Measurements from ENCODE around the gene ITPKA. TPM values are rescaled to one million over a fixed set of nuclear protein-coding genes. Genes with fewer than 3 reads are reported as not detected.

Gene ITPKA
- total RNA-seq, 1 donor from 2014 or later, result 0.79 TPM

DNA sequence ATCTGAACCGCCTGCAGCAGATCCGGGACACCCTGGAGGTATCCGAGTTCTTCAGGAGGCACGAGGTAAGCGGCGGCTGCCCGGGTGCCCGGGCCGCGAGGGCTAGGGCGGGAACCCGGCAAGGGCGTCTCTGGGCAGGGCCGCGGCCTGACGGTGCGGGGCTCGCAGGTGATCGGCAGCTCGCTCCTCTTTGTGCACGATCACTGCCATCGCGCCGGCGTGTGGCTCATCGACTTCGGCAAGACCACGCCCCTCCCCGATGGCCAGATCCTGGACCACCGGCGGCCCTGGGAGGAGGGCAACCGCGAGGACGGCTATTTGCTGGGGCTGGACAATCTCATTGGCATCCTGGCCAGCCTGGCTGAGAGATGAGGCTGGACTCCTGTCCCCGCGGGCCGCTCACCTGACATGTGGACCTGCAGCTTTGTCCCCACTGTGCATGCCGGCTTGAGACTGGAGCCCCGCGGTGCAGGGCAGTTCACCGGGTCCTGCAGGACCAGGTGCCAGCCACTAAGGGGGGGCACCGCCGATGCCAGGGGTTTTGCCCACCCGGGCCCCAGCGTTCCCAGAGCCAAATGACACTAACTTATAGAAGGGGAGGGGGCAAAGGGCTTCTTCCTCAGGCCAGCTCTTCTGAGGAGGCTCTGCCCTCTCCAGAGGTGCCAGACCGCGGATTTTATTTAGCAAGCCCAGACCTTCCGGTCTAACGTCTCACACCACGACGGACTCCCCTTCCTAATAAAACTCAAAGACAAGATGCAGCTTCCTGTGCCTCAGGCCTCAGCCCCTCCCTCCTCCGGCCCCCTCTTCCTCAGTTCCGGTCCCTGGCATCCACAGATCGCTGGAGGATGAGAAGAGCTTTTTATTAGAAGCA is 9.4 kb downstream of the ITPKA start:
- FAIRE-seq (no peak), DNase-seq (ENCODE audit: low read depth) (no peak)
- Histone ChIP-seq H3K27me3 (ENCODE audit: control insufficient read depth, insufficient read depth, low read length) (peaks cover 31% of the 10 kb centered on the region), H3K36me3 (ENCODE audit: control insufficient read depth, insufficient read depth, low read length) (no peaks in the 10 kb centered on the region), H3K4me3 (ENCODE audit: low read depth, low read length) (no peak overlapping the region)
- no peak for TF ChIP-seq CTCF (IDR thresholded peaks at IDR 0.05; ENCODE audit: insufficient read depth, low read length, severe bottlenecking)

GRCh38 chr15:41503669-41504010 is 10.0 kb downstream of the ITPKA start:
- no peak for DNase-seq (ENCODE audit: low read depth)
- H3K36me3 ChIP-seq (ENCODE audit: control insufficient read depth, insufficient read depth, low read length), result no peaks in the 10 kb centered on the region
- no peak for TF ChIP-seq CTCF (IDR thresholded peaks at IDR 0.05; ENCODE audit: insufficient read depth, low read length, severe bottlenecking)
- H3K4me3 ChIP-seq (ENCODE audit: low read depth, low read length), result no peak overlapping the region
- FAIRE-seq, result no peak
- H3K27me3 ChIP-seq (ENCODE audit: control insufficient read depth, insufficient read depth, low read length), result peaks cover 31% of the 10 kb centered on the region

GRCh38 chr15:41504751-41505492 is 11.2 kb downstream of the ITPKA start:
- Histone ChIP-seq H3K27me3 (ENCODE audit: control insufficient read depth, insufficient read depth, low read length) (peaks cover 30% of the 10 kb centered on the region), H3K36me3 (ENCODE audit: control insufficient read depth, insufficient read depth, low read length) (no peaks in the 10 kb centered on the region), H3K4me3 (ENCODE audit: low read depth, low read length) (no peak overlapping the region)
- no peak for TF ChIP-seq CTCF (IDR thresholded peaks at IDR 0.05; ENCODE audit: insufficient read depth, low read length, severe bottlenecking)
- no peak for FAIRE-seq
- no peak for DNase-seq (ENCODE audit: low read depth)

DNA sequence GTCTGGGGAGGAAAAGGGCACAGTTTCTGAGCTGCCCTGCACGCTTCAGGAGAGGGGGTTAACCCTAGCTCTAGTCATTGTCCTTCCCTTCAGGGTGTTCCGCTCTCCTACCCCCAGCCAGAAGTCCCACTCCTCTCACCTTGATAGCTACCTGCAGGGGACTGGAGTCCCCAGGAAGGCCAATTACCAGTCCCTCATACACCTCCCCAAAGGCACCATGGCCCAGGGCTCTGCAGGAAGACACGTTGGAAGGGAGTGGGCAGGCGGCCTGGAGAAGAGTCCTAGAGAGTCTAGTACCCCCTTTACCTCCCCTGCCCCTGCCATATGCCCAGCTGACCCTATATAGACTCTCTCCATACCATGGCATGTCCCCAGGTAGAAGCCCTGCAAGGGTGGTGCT is 12.1 kb downstream of the ITPKA start:
- Histone ChIP-seq H3K36me3 (ENCODE audit: control insufficient read depth, insufficient read depth, low read length) (no peaks in the 10 kb centered on the region), H3K4me3 (ENCODE audit: low read depth, low read length) (no peak overlapping the region), H3K27me3 (ENCODE audit: control insufficient read depth, insufficient read depth, low read length) (peaks cover 33% of the 10 kb centered on the region)
- DNase-seq (ENCODE audit: low read depth) (no peak), FAIRE-seq (no peak)
- TF ChIP-seq CTCF (IDR thresholded peaks at IDR 0.05; ENCODE audit: insufficient read depth, low read length, severe bottlenecking), result no peak

GRCh38 chr15:41506796-41507341 is 13.2 kb downstream of the ITPKA start:
- peak; percentile 11 for TF ChIP-seq CTCF (IDR thresholded peaks at IDR 0.05; ENCODE audit: insufficient read depth, low read length, severe bottlenecking)
- peak; percentile 7 for FAIRE-seq
- peaks cover 26% of the 10 kb centered on the region for H3K27me3 ChIP-seq (ENCODE audit: control insufficient read depth, insufficient read depth, low read length)
- H3K36me3 ChIP-seq (ENCODE audit: control insufficient read depth, insufficient read depth, low read length), result no peaks in the 10 kb centered on the region
- DNase-seq (ENCODE audit: low read depth), result no peak
- H3K4me3 ChIP-seq (ENCODE audit: low read depth, low read length), result no peak overlapping the region
